ENCODE measurements around the gene VGLL4.
"Not testable (repeated sequence)": the region's sequence is repeated elsewhere in the genome, so short reads cannot be mapped to it uniquely, and the experiment has no call there.

VGLL4 gene

GRCh38 chr3:11582191-11582968 is 61.3 kb downstream of the VGLL4 start:
- no peak for DNase-seq

GRCh38 chr3:11581237-11582190 is 62.2 kb downstream of the VGLL4 start:
- DNase-seq: no peak

GRCh38 chr3:11580645-11581044 is 63.1 kb downstream of the VGLL4 start:
- no peak for DNase-seq

- DNase-seq: no peak
Observed at GRCh38 chr3:11578169-11578568, 65.5 kb downstream of the VGLL4 start.

- no peak for DNase-seq
Observed at GRCh38 chr3:11576453-11576852, 67.3 kb downstream of the VGLL4 start.

- DNase-seq: no peak
Observed at GRCh38 chr3:11575677-11576076, 68.0 kb downstream of the VGLL4 start.

- DNase-seq: no peak
Observed at GRCh38 chr3:11574981-11575669, 68.6 kb downstream of the VGLL4 start.

- not testable (repeated sequence) for DNase-seq
Observed at GRCh38 chr3:11572660-11573059, 71.1 kb downstream of the VGLL4 start.

GRCh38 chr3:11570789-11571495 is 72.8 kb downstream of the VGLL4 start:
- DNase-seq: no peak

GRCh38 chr3:11570251-11570650 is 73.5 kb downstream of the VGLL4 start:
- no peak for DNase-seq

GRCh38 chr3:11569156-11569741 is 74.5 kb downstream of the VGLL4 start:
- DNase-seq: no peak

- DNase-seq: no peak
Observed at GRCh38 chr3:11568503-11569155, 75.1 kb downstream of the VGLL4 start.

GRCh38 chr3:11567516-11568467 is 75.9 kb downstream of the VGLL4 start:
- no peak for DNase-seq

- no peak for DNase-seq
Observed at GRCh38 chr3:11566916-11567315, 76.8 kb downstream of the VGLL4 start.

GRCh38 chr3:11566478-11566877 is 77.2 kb downstream of the VGLL4 start:
- no peak for DNase-seq

- no peak for DNase-seq
Observed at GRCh38 chr3:11565932-11566331, 77.8 kb downstream of the VGLL4 start.

- no peak for DNase-seq
Observed at GRCh38 chr3:11565492-11565891, 78.2 kb downstream of the VGLL4 start.

- no peak for DNase-seq
Observed at GRCh38 chr3:11565072-11565471, 78.6 kb downstream of the VGLL4 start.

- no peak for DNase-seq
Observed at GRCh38 chr3:11564577-11565001, 79.1 kb downstream of the VGLL4 start.

- DNase-seq: no peak
Observed at GRCh38 chr3:11563865-11564185, 79.9 kb downstream of the VGLL4 start.

Measured in stimulated activated CD8-positive, alpha-beta memory T cell treated with anti-CD3 and anti-CD28 coated beads, Interleukin-4, amount 100 ng/mL, for 48 hours (primary cell).